GM19468 (cell line): ENCODE data around the gene MELTF.

ENCODE experiments used
- ATAC-seq: cut with Tn5 transposase; IDR thresholded peaks from one replicate; pipeline ENCODE4 v1.9.1; 2021; ENCODE audit warnings: mild to moderate bottlenecking, moderate library complexity, moderate number of reproducible peaks; ENCODE audit not compliant: unreplicated experiment; ENCODE audit errors: extremely low read depth

MELTF gene

DNA sequence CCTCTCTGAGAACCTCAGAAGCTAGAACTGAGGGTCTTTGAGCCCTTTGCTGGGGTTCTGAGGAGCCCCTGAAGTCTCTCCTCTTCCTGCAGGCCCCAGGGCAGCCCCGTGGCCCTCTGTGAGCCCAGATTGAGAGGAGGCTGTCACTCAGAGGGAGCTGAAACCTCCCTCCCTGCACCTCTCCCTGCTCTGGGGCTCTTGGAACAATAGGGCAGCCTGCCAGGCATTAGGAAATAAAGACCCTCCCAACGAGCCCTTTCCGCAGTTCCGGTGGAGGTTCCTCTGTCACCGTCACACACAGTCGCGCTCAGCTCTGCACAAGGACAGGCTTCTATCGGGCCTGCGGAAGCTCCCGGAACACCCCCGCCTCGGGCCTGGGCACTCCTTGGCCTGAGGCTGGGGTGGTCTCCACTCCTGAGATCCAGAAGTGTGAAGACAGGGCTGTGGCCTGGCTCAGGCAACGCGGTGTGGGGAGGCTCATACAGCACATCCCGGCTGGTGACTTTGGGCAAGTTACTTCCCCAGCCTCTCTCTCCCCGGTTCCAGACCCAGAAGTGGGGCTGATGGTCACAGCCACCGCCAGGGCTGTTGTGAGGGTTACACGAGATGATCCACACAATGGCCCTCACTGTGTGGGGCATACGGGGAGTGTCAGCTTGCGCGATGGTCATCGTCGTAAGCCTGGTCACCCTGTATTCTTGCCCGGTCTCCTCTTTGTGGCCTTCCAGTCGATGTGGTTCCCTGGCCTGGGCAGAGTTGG lies 17.7 kb downstream of the MELTF start:
- no peak for ATAC-seq

GRCh38 chr3:197010556-197011351 lies 18.9 kb downstream of the MELTF start:
- ATAC-seq, result no peak

GRCh38 chr3:197009532-197010019 lies 20.0 kb downstream of the MELTF start:
- no peak for ATAC-seq

GRCh38 chr3:197008436-197009209 lies 21.0 kb downstream of the MELTF start:
- no peak for ATAC-seq

DNA sequence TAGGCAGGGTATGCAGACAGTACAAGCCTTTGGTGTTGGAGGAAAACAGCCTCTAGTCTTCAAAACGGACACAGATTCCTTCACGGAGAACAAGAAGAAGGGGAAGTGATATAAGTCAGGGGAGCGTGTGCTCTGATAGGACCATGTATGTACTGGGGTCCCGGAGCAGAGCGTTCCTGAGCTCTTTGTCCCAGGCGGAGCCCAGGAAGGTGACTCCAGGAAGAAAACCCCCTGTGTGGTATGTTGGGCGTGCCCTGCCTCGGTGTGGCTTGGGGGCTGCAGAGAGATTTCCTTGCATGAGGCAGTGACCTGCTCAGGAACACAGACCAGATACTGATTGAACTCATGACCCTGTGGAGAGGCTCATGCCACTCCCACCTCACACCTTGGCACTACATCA lies 21.7 kb downstream of the MELTF start:
- no peak for ATAC-seq

DNA sequence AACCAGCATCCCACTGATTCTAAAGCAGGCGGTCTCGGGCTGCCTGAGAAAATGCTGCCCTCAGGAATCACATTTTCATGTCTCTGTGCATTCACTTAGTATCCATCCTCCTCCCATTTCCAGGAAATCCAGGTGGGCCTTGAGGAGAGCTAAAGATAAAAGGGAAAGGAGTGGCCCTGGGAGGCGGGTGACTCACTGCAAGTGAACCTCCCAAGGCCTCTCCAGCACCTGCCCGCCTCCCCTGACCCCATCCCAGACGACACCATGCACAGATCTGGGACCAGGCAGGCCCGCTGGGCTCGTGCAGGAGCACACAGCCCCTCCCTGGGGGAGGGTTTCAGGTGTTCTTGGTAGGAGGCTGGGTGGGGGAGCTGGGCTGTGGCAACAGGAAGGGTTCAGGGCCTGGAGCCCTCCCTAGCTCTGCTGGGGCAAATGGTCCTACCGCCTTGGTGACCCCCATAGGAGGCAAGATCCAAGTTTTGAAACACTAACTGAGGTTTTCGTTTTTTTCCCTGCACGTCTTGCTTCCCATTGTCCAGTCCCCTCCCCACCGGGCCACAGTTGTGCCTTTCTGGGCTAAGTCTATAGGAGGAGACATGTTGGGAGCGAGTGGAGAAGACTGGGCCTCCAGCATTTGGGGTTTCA lies 22.2 kb downstream of the MELTF start:
- no peak for ATAC-seq

GRCh38 chr3:197006860-197007259 lies 22.8 kb downstream of the MELTF start:
- no peak for ATAC-seq

DNA sequence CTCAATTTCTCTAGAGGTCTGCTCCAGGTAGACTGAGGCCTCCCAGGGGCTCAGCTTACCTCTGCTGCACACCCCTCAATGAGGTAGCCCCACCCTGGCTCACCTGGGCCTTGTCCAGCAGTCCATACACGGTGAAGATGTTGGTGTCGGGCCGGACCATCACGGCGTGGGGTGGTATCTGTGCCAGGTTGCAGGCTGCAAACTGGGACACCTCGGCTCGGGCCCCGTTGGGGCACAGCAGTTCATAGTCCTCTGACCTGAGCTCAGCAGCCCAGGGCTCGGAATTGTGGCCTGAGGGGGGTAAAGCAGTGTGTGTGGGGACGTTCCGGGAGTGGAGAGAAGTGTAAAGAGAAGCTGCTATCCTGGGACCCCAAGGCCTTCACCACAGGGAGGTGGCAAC lies 23.2 kb downstream of the MELTF start:
- ATAC-seq, result no peak

GRCh38 chr3:197003461-197004385 lies 25.9 kb downstream of the MELTF start:
- ATAC-seq, result no peak

GRCh38 chr3:197002701-197003454 lies 26.7 kb downstream of the MELTF start:
- ATAC-seq, result peak; percentile 42

- ATAC-seq, result no peak
Measured at GRCh38 chr3:197001972-197002700, 27.5 kb downstream of the MELTF start.

GRCh38 chr3:197001106-197001971 lies 28.3 kb downstream of the MELTF start:
- ATAC-seq, result no peak

DNA sequence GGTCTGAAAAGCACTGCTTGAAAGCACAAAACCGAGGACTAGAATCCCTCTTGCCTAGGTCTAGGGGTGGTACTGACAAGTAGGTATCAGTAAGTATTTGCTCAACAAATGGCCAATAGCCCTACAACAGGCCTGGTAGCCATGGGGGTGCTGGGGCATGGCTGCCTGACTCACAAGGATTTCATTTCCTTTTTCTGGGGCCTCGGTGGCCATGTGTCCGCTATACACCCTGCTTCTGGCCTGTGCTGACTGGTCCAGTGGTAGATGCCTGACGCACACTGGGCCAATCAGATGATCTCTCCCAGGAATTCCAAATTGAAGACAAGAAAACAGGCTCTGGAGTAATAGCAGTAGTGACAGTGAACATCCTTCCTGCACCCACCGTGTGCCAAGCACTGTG lies 29.4 kb downstream of the MELTF start:
- no peak for ATAC-seq

DNA sequence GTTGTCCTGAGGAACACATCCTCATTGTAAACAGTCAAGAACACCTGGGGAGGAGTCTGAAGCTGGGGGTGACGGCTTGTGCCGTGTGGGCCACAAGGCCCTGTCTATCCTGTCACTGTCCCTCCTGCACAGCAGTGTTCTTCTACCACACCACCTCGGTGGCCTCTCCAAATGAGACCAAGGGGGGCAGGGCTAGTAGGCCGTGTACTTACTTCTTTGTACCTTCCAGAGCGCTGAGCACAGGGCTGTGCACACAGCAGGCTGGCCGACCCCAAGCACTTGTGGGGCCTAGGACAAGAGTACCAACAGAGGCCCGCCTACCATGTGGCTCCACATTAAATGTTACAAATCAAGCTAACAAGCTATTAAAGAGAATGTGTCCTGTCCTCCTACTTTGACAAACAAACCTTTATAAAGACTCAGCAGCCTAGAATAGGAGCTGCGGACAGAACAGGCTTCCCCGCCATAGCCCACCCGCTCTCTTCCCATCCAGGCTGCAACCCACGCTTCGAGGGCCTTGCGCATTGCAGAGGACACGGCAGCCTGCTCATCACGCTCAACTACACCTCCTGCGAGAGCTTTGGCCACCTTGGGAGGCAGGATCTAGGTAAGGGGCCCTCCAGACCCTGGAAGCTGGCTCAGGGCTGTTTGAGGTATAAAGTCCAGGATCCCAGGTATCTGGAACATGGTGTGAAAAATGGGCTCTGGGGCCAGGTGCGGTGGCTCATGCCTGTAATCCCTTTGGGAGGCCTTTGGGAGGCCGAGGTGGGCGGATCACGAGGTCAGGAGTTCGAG lies 30.5 kb downstream of the MELTF start:
- ATAC-seq, result no peak

- no peak for ATAC-seq
Measured at GRCh38 chr3:196997311-196997710, 32.3 kb downstream of the MELTF start.
